ENCODE measurements around the gene DGAT2.
A peak's percentile ranks its signal among the peaks of the same experiment; 100 is the strongest.
"Not testable (repeated sequence)": the region's sequence is repeated elsewhere in the genome, so short reads cannot be mapped to it uniquely, and the experiment has no call there.

The DGAT2 gene

GRCh38 chr11:75768112-75768908 lies at the start of gene DGAT2:
TSS of gene DGAT2 (plus strand) at chr11:75768778. CDS start at chr11:75768992, 214 bp downstream.
- DNase-seq, result peak; percentile 83

- no peak for DNase-seq
These were observed 49.0 kb upstream of the DGAT2 start for GRCh38 chr11:75719340-75720239.

GRCh38 chr11:75720639-75721038 lies 47.9 kb upstream of the DGAT2 start:
- DNase-seq, result no peak

- no peak for DNase-seq
These were observed 46.5 kb upstream of the DGAT2 start for GRCh38 chr11:75721852-75722668.

- no peak for DNase-seq
These were observed 45.9 kb upstream of the DGAT2 start for GRCh38 chr11:75722669-75723042.

- DNase-seq, result no peak
These were observed 42.8 kb upstream of the DGAT2 start for GRCh38 chr11:75725547-75726320.

GRCh38 chr11:75728992-75729391 lies 39.6 kb upstream of the DGAT2 start:
- no peak for DNase-seq

GRCh38 chr11:75731095-75731494 lies 37.5 kb upstream of the DGAT2 start:
- DNase-seq, result no peak

GRCh38 chr11:75733071-75733430 lies 35.5 kb upstream of the DGAT2 start:
- no peak for DNase-seq

- DNase-seq, result no peak
These were observed 35.0 kb upstream of the DGAT2 start for GRCh38 chr11:75733431-75734107.

GRCh38 chr11:75734491-75735180 lies 33.9 kb upstream of the DGAT2 start:
- no peak for DNase-seq

- DNase-seq, result no peak
These were observed 33.3 kb upstream of the DGAT2 start for GRCh38 chr11:75735181-75735845.

- DNase-seq, result no peak
These were observed 31.3 kb upstream of the DGAT2 start for GRCh38 chr11:75737314-75737713.

- no peak for DNase-seq
These were observed 27.9 kb upstream of the DGAT2 start for GRCh38 chr11:75740681-75741080.

GRCh38 chr11:75743159-75743558 lies 25.4 kb upstream of the DGAT2 start:
- DNase-seq, result not testable (repeated sequence)

GRCh38 chr11:75743711-75744563 lies 24.6 kb upstream of the DGAT2 start:
- no peak for DNase-seq

GRCh38 chr11:75745807-75746206 lies 22.8 kb upstream of the DGAT2 start:
- no peak for DNase-seq

GRCh38 chr11:75748729-75749273 lies 19.8 kb upstream of the DGAT2 start:
- not testable (repeated sequence) for DNase-seq

GRCh38 chr11:75754933-75755332 lies 13.6 kb upstream of the DGAT2 start:
- DNase-seq, result not testable (repeated sequence)

All from activated naive CD4-positive, alpha-beta T cell treated with anti-CD3 and anti-CD28 coated beads, Interleukin-2, amount 50 U/mL, for 16 hours (primary cell).